ENCODE results near the gene NPM3.
A peak's percentile ranks its signal among the peaks of the same experiment; 100 is the strongest.

Gene NPM3, protein sequence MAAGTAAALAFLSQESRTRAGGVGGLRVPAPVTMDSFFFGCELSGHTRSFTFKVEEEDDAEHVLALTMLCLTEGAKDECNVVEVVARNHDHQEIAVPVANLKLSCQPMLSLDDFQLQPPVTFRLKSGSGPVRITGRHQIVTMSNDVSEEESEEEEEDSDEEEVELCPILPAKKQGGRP

DNA sequence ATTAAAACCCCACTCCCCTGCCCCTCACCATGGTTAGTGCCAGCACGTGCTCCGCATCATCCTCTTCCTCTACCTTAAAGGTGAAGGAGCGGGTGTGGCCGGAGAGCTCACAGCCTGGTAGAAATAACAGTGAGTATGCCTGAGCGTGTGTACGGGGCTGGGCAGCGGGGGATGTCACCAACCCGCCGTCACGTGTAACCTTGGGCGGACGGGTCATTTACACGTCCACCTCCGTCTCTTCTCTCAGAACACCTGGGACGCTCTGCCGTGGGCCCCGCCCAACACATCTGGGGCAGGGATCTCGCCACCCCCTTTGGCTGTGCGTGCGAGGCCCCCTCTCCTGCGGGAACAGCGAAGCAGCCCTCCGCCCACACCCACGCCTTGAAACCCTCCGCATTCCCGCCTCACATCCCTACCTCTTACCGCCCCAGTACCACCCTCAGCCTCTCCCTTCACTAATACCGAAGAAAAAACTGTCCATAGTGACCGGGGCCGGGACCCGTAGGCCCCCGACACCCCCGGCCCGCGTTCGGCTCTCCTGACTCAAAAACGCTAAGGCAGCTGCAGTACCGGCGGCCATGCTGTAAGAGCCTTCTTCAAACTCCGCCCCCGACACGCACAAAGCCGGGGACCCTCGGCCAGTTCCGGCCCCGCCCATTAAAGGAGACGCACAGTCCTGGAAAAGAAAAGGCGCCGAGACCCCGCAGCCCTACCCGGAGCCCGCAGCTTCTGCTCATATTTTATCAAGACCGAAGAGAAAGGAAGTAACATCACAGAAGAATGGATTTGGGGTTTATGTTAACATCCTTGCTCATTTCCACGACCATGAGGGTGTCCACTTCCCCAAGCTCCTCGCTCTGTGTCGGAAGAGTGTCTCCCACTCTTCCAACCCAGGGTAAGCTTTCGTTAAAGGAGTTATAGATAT, at the start of gene NPM3:
TSS of gene NPM3 (minus strand) at position 636 of the 925 bp plus-strand sequence. CDS start at position 580, 56 bp downstream.
- DNase-seq (ENCODE audit: low read depth), result peak; percentile 80

DNA sequence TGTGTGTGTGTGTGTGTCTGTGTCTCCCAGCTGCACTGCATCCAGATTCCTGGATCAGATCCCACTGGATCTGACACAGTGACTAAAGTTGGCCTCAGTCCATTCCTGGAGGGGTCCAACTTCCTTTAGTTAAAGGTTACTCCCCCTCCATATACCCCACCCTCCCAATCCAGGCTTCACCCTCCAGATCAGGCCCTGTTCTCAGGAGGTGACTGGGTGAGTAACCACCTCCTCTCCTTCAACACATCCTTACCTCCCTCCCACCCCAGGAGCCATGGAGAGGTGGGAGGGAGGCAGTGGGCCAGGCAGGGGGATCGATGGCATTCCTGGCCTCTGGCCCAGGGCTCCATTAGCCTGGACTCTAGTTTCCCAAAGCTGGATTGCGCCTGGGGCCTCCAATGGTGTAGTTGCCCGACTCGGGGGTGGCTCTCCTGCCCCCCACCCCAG, 49.1 kb upstream of the NPM3 start:
- DNase-seq (ENCODE audit: low read depth), result no peak

- no peak for DNase-seq (ENCODE audit: low read depth)
These were observed 48.0 kb upstream of the NPM3 start for GRCh38 chr10:101831169-101831811.

GRCh38 chr10:101830322-101831168, 47.3 kb upstream of the NPM3 start:
- DNase-seq (ENCODE audit: low read depth), result peak; percentile 78

DNA sequence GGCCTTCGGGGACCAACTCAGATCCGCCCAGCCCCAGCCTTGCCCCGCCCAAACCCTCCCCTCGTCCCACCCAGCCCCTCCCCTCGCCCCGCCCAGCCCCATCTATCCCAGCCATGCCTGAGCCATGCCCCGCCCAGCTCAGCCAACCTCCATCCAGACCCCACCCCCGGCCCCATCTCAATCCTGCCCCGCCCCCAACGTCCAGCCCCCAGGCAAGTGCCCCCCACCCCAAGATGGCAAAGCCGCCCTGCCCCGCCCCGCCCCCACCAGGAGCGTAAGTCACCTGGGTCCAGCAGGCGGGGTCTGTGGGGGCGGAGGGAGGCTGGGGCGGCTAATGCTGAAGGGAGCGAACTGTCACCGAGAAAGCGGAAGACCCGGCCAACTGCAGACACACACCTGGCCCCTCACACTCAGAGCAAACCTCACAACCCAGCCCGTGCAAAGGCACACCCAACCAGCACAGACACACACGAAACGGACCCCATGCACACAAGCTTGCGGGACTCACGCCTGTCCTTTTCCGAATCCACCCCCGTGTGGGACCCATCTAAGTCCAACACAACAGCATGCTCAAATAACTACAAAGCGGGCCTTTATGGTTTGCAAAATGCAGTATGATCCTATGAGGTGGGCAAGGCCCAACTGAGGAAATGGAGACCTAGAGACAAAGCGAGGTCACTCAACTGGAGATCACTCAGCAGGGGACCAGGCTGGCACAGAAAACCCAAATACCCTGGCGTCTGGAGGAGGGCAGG, 46.5 kb upstream of the NPM3 start:
- DNase-seq (ENCODE audit: low read depth), result peak; percentile 31

DNA sequence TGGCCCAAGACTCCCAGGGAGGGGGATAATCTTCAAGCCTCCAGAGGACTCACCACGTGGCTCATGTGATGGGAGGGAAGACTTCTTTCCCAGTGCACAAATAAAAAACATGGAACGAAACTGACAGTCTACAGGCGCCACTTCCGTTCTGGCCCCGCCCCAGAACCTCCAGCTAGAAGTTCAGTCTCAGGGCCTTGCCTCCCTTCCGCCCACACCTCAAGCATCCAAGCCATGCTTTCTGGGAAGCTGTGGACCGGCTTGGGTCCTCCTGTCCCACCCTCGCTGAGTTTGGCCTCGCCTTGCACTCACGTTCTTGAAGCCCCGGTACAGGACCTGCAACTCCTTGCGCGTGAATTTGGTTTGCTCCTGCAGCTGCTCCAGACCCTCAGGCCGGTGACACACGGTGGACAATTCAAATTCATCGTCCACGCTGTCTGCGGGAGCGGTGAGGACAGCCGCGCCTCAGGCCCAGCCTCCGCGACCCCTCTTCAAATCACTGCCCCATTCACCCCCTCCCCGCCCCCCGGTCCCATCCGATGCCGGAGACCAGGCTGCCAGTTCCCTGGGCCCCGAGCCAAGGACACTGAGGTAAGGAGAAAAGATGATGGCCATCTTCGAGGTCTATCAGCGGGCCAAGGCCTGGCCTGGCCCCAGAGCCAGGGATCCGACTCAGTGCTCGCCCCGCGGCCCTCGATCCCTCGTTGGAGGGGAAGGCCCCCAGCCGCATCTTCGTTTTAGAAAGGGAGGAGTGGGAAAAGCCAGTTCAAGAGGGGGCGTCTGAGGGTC, 45.7 kb upstream of the NPM3 start:
- no peak for DNase-seq (ENCODE audit: low read depth)

GRCh38 chr10:101827919-101828600, 44.8 kb upstream of the NPM3 start:
- DNase-seq (ENCODE audit: low read depth), result no peak

DNA sequence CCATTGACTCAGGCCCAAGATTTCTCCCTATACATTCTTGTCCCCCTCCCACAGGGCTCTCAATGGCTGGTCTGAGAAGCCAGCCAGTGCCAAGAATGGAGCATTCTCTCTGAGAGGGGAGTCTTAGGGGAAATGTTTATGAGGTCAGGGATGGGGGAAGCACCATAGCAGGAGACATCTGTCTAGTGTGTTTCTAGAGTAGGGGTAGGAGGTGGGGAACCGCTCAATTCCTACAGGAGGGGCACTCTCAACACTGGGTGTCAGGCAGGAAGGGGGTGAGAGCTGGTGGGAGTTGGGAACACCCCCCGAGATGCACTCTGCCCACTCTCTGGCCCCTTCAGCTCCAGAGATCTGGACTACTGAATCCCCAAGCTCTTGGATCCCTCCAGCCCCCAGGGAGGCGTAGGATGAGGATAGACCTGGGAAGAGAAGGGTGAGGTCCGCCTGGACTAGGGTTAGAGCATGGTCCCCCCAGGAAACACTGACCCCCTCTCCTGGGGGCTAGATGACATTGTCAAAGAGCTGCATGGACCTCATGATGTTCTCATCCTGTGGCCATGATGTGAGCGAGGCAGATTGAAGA, 43.7 kb upstream of the NPM3 start:
- DNase-seq (ENCODE audit: low read depth), result no peak

- no peak for DNase-seq (ENCODE audit: low read depth)
These were observed 41.5 kb upstream of the NPM3 start for GRCh38 chr10:101824736-101825135.

GRCh38 chr10:101818872-101819633, 35.8 kb upstream of the NPM3 start:
- DNase-seq (ENCODE audit: low read depth), result no peak

DNA sequence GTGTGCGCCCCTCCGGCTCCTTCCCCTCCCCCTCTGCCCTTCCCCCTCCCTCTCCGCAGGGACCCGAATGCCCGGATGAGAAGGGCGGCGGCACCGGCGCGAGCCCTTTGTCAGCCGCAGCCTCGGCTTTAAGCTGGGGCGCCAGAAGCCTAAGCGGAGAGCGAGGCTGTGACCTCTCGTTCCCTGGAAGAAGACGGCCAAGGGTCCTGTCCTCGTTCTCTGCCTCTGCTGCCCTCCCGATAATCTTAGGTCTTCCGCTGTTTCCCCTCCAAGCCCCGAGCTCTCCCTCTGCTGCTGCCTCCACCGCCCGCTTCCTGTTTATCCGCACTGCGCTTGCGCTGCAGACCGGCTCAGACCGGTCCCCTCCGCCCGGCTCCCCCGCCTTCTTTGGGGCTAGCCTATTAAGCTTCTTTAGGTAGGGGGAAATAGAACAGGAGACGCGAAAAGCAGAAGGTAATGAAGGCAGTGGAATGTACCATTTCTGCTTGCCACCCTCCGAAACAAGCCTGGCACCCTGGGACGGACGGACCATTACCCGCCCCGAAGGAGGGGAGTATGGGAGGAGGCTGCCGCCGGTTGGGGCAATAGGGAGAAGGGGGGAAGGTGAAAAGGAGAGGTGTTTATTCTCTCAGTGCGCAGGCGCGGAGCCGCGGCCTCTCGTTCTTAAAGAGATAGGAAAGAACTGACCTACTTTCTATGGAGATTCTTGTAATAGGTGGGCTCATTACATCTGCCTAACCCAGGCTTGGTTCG, 35.0 kb upstream of the NPM3 start, which contains the start of gene OGA:
TSS of gene OGA (minus strand) at position 326 of the 753 bp plus-strand sequence. CDS start 422 bp downstream, outside the sequence.
- DNase-seq (ENCODE audit: low read depth), result peak; percentile 96

- DNase-seq (ENCODE audit: low read depth), result no peak
These were observed 34.3 kb upstream of the NPM3 start for GRCh38 chr10:101817337-101818118.

DNA sequence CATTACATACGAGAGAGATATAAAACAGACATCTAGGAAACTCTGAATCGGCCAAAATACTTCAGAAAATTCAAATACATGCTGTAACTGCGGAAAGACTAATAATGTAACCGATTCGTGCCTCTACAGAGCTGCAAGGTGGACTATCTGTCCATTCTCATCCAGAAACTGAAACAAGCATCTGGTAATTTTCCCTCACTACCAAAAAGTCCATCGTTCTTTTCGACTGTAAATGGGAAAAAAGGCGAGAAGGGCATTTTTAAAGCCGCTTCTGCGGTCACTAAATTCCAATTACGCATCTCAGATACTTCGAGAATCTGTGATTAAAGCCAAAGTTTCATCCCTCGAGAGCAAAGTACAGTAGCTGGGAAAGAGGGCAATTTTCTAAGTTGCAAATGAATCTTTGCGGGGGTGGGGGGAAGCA, 33.7 kb upstream of the NPM3 start:
- no peak for DNase-seq (ENCODE audit: low read depth)

- no peak for DNase-seq (ENCODE audit: low read depth)
These were observed 33.1 kb upstream of the NPM3 start for GRCh38 chr10:101816376-101816775.

DNA sequence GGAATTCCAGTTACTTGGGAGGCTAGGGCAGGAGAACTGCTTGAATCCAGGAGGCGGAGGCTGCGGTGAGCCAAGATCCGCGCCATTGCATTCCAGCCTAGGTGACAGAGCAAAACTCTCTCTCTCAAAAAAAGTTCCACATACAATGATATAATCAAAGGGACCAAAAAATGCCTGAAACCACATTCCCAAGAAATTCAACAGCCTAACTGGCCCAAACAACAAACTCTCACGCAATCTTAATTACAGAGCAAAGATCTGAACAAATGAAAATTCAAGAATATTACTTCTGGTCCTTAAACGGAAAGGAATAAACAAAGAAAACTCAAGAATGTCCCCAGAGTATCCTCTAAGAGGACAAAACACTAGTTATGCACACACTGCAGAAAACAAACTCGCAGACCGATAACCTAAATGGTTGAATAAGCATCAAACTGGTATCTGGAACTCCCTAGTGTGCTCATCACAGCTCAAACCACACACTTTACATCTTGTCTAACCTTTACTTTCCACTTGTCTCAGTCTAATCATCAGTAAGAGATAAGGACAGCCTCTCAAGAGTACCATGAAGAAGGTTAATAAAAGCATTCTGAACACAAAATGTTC, 31.3 kb upstream of the NPM3 start:
- no peak for DNase-seq (ENCODE audit: low read depth)

- no peak for DNase-seq (ENCODE audit: low read depth)
These were observed 29.4 kb upstream of the NPM3 start for GRCh38 chr10:101812606-101813005.

All from stimulated activated CD8-positive, alpha-beta memory T cell treated with anti-CD3 and anti-CD28 coated beads, Interleukin-7, amount 100 ng/mL, for 24 hours (primary cell).